SK-N-SH treated with all-trans-retinoic acid at 6 μM for 48 hours (cell line): ENCODE data around the gene CCNL2.

Experiments used
- ARNTL ChIP-seq: fragments of 450-650 bp; formaldehyde crosslinking; IDR thresholded peaks from 2 replicates; pipeline ENCODE4 v1.5.0; 2020; ENCODE audit warnings: low read depth, mild to moderate bottlenecking, moderate library complexity, borderline replicate concordance
- CREB5 ChIP-seq: fragments of 250-450 bp; sonication (Bioruptor Pico); IDR thresholded peaks from 2 replicates; pipeline ENCODE4 v1.5.1; 2020; ENCODE audit warnings: low read depth, mild to moderate bottlenecking, moderate library complexity
- CSDC2 ChIP-seq: fragments of 250-450 bp; sonication (Bioruptor Pico); IDR thresholded peaks from 2 replicates; pipeline ENCODE4 v1.5.0; 2020; ENCODE audit warnings: mild to moderate bottlenecking, moderate library complexity
- GLIS3 ChIP-seq: fragments of 250-450 bp; sonication (Bioruptor Pico); IDR thresholded peaks from 2 replicates; pipeline ENCODE4 v1.5.0; 2020; ENCODE audit warnings: mild to moderate bottlenecking, moderate library complexity
- RARB ChIP-seq: fragments of 250-450 bp; sonication (Bioruptor Pico); IDR thresholded peaks from 2 replicates; pipeline ENCODE4 v1.8.0; 2021; ENCODE audit warnings: mild to moderate bottlenecking, moderate library complexity
- SNAI2 ChIP-seq: fragments of 250-450 bp; sonication (Bioruptor Pico); IDR thresholded peaks from 2 replicates; pipeline ENCODE4 v1.5.0; 2020; ENCODE audit warnings: mild to moderate bottlenecking, moderate library complexity
- TOX ChIP-seq: fragments of 250-450 bp; sonication (Bioruptor Pico); IDR thresholded peaks from 2 replicates; pipeline ENCODE4 v1.8.0; 2021; ENCODE audit warnings: mild to moderate bottlenecking, moderate library complexity, borderline replicate concordance
- TSHZ2 ChIP-seq: fragments of 250-450 bp; sonication (Bioruptor Pico); IDR thresholded peaks from 2 replicates; pipeline ENCODE4 v1.5.0; 2020; ENCODE audit warnings: mild to moderate bottlenecking, moderate library complexity
- ZFP30 ChIP-seq: fragments of 450-650 bp; formaldehyde crosslinking; IDR thresholded peaks from 2 replicates; pipeline ENCODE4 v1.5.0; 2022; ENCODE audit warnings: mild to moderate bottlenecking, moderate library complexity
- ZNF8 ChIP-seq: fragments of 450-650 bp; formaldehyde crosslinking; IDR thresholded peaks from 2 replicates; pipeline ENCODE4 v1.5.0; 2020; ENCODE audit warnings: mild to moderate bottlenecking, moderate library complexity

- TF ChIP-seq ARNTL (CRISPR knock-in tag) = no peak
- TF ChIP-seq SNAI2 (CRISPR knock-in tag) = no peak
- TF ChIP-seq CSDC2 (CRISPR knock-in tag) = no peak
- no peak for TF ChIP-seq ZNF8 (CRISPR knock-in tag)
- no peak for TF ChIP-seq TOX (CRISPR knock-in tag)
- no peak for TF ChIP-seq CREB5 (CRISPR knock-in tag)
- no peak for TF ChIP-seq RARB (CRISPR knock-in tag)
- TF ChIP-seq TSHZ2 (CRISPR knock-in tag) = no peak
- no peak for TF ChIP-seq GLIS3 (CRISPR knock-in tag)
- TF ChIP-seq ZFP30 (CRISPR knock-in tag) = no peak
These were observed 34.6 kb upstream of the CCNL2 start for GRCh38 chr1:1433804-1434130.
